A549 (cell line): ENCODE measurements around the gene EFS.

Source experiments
- CEBPB ChIP-seq, 2 experiments: fragments of >200 bp in 1 of 2; sonication (Bioruptor Twin) in 1 of 2; formaldehyde crosslinking in 1 of 2; IDR thresholded peaks; 2 replicates each; pipeline ENCODE4 v1.6.1; 2012 to 2016
- CHD4 ChIP-seq: fragments of 200-600 bp; sonication (generic); IDR thresholded peaks from 2 replicates; pipeline ENCODE4 v1.6.1; 2016; ENCODE audit warnings: antibody characterized with exemption, mild to moderate bottlenecking, borderline replicate concordance
- EP300 ChIP-seq, 2 experiments: fragments of >200 bp; sonication (Bioruptor Twin); formaldehyde crosslinking; IDR thresholded peaks; 2 replicates in 1 of 2; 3 replicates in 1 of 2; pipeline ENCODE4 v1.6.1; 2016 to 2017
- GATA3 ChIP-seq: IDR thresholded peaks from 2 replicates; pipeline ENCODE4 v1.6.1; 2012; ENCODE audit warnings: borderline replicate concordance
- MAX ChIP-seq: IDR thresholded peaks from 2 replicates; pipeline ENCODE4 v1.6.1; 2012
- POLR2A ChIP-seq: IDR thresholded peaks from 2 replicates; pipeline ENCODE4 v1.6.1; 2012; ENCODE audit warnings: mild to moderate bottlenecking, low read length
- REST ChIP-seq: fragments of 200-600 bp; sonication (generic); IDR thresholded peaks from 2 replicates; pipeline ENCODE4 v1.6.1; 2016; ENCODE audit warnings: antibody characterized with exemption, mild to moderate bottlenecking, moderate library complexity
- SMC3 ChIP-seq: fragments of >200 bp; sonication (Bioruptor Twin); formaldehyde crosslinking; IDR thresholded peaks from 3 replicates; pipeline ENCODE4 v1.6.1; 2018; ENCODE audit warnings: inconsistent platforms
- SREBF2 ChIP-seq: fragments of 450-650 bp; IDR thresholded peaks from 2 replicates; pipeline ENCODE4 v1.6.1; 2014; ENCODE audit warnings: mild to moderate bottlenecking, moderate library complexity
- TF ChIP-seq, protein P1 (sequence below): fragments of >200 bp; sonication (Bioruptor Twin); formaldehyde crosslinking; IDR thresholded peaks from 3 replicates; pipeline ENCODE4 v1.5.1; 2016
- TF ChIP-seq, protein P2 (sequence below): IDR thresholded peaks from 2 replicates; pipeline ENCODE4 v1.6.1; 2012
- TF ChIP-seq, protein P3 (sequence below): fragments of 150-350 bp; IDR thresholded peaks from 2 replicates; pipeline ENCODE4 v1.6.1; 2014; ENCODE audit warnings: low read depth, mild to moderate bottlenecking, low read length

- TF ChIP-seq, protein P1, sequence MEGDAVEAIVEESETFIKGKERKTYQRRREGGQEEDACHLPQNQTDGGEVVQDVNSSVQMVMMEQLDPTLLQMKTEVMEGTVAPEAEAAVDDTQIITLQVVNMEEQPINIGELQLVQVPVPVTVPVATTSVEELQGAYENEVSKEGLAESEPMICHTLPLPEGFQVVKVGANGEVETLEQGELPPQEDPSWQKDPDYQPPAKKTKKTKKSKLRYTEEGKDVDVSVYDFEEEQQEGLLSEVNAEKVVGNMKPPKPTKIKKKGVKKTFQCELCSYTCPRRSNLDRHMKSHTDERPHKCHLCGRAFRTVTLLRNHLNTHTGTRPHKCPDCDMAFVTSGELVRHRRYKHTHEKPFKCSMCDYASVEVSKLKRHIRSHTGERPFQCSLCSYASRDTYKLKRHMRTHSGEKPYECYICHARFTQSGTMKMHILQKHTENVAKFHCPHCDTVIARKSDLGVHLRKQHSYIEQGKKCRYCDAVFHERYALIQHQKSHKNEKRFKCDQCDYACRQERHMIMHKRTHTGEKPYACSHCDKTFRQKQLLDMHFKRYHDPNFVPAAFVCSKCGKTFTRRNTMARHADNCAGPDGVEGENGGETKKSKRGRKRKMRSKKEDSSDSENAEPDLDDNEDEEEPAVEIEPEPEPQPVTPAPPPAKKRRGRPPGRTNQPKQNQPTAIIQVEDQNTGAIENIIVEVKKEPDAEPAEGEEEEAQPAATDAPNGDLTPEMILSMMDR: no peak
- TF ChIP-seq REST: no peak
- no peak for TF ChIP-seq EP300 (IDR thresholded peaks at IDR 0.05)
- TF ChIP-seq GATA3: no peak
- TF ChIP-seq POLR2A: no peak
- no peak for TF ChIP-seq SMC3
- no peak for TF ChIP-seq CEBPB (IDR thresholded peaks at IDR 0.05)
- TF ChIP-seq, protein P2, sequence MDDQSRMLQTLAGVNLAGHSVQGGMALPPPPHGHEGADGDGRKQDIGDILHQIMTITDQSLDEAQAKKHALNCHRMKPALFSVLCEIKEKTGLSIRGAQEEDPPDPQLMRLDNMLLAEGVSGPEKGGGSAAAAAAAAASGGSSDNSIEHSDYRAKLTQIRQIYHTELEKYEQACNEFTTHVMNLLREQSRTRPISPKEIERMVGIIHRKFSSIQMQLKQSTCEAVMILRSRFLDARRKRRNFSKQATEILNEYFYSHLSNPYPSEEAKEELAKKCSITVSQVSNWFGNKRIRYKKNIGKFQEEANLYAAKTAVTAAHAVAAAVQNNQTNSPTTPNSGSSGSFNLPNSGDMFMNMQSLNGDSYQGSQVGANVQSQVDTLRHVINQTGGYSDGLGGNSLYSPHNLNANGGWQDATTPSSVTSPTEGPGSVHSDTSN: no peak
- no peak for TF ChIP-seq SREBF2
- no peak for TF ChIP-seq CHD4
- no peak for TF ChIP-seq MAX
- TF ChIP-seq, protein P3, sequence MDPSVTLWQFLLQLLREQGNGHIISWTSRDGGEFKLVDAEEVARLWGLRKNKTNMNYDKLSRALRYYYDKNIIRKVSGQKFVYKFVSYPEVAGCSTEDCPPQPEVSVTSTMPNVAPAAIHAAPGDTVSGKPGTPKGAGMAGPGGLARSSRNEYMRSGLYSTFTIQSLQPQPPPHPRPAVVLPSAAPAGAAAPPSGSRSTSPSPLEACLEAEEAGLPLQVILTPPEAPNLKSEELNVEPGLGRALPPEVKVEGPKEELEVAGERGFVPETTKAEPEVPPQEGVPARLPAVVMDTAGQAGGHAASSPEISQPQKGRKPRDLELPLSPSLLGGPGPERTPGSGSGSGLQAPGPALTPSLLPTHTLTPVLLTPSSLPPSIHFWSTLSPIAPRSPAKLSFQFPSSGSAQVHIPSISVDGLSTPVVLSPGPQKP: no peak
These were observed 16.7 kb downstream of the EFS start for GRCh38 chr14:23348297-23348655.
